ENCODE results near the gene MRPL11.

MRPL11 gene

GRCh38 chr11:66467034-66467659 lies 28.5 kb upstream of the MRPL11 start:
- H3K36me3 ChIP-seq (ENCODE audit: low read length): no peaks in the 10 kb centered on the region
- no peaks in the 10 kb centered on the region for H3K27me3 ChIP-seq (ENCODE audit: low read length)
- H3K9me3 ChIP-seq (ENCODE audit: insufficient read depth, low read length): no peaks in the 10 kb centered on the region
- no peak overlapping the region for H3K27ac ChIP-seq (ENCODE audit: low read depth, low read length)
- peak overlapping the region; percentile 49 for H3K9ac ChIP-seq (ENCODE audit: low read length)
- TF ChIP-seq CTCF (IDR thresholded peaks at IDR 0.05; ENCODE audit: insufficient read depth, low read length, poor library complexity, severe bottlenecking): no peak
- TF ChIP-seq EZH2phosphoT487 (conservative IDR thresholded peaks at IDR 0.05; ENCODE audit: low read length): no peak
- peak overlapping the region; percentile 70 for H3K4me2 ChIP-seq (ENCODE audit: low read depth, low read length, poor library complexity, severe bottlenecking)
- peak overlapping the region; percentile 53 for H3K4me3 ChIP-seq (ENCODE audit: insufficient read depth, low read length, poor library complexity, severe bottlenecking)
- no peaks in the 10 kb centered on the region for H4K20me1 ChIP-seq (ENCODE audit: low read depth, low read length)
- no peaks in the 10 kb centered on the region for H3K9me2 ChIP-seq (replicated peaks; ENCODE audit: insufficient read depth, low read length)
- H3K79me2 ChIP-seq (ENCODE audit: insufficient read depth, low read length): no peaks in the 10 kb centered on the region
- H3F3A ChIP-seq (ENCODE audit: insufficient read depth): peaks cover 10% of the 10 kb centered on the region
- no peak overlapping the region for H2AFZ ChIP-seq (ENCODE audit: low read depth, low read length, severe bottlenecking)

- Histone ChIP-seq H3K4me2 (ENCODE audit: low read depth, low read length, poor library complexity, severe bottlenecking) (peak within 1 kb of the TSS; percentile 70), H3K4me3 (ENCODE audit: insufficient read depth, low read length, poor library complexity, severe bottlenecking) (peak within 1 kb of the TSS; percentile 53), H3K9me2 (replicated peaks; ENCODE audit: insufficient read depth, low read length) (no peaks in the 10 kb centered on the region), H3K27ac (ENCODE audit: low read depth, low read length) (peak within 1 kb of the TSS; percentile 32), H3K9me3 (ENCODE audit: insufficient read depth, low read length) (no peaks in the 10 kb centered on the region), H3K27me3 (ENCODE audit: low read length) (no peaks in the 10 kb centered on the region), H3K9ac (ENCODE audit: low read length) (peak within 1 kb of the TSS; percentile 49), H3F3A (ENCODE audit: insufficient read depth) (peaks cover 10% of the 10 kb centered on the region), H3K36me3 (ENCODE audit: low read length) (no peaks in the 10 kb centered on the region), H3K79me2 (ENCODE audit: insufficient read depth, low read length) (no peaks in the 10 kb centered on the region), H2AFZ (ENCODE audit: low read depth, low read length, severe bottlenecking) (peak within 1 kb of the TSS; percentile 94), H4K20me1 (ENCODE audit: low read depth, low read length) (no peaks in the 10 kb centered on the region)
- TF ChIP-seq CTCF (IDR thresholded peaks at IDR 0.05; ENCODE audit: insufficient read depth, low read length, poor library complexity, severe bottlenecking): no peak
- no peak for TF ChIP-seq EZH2phosphoT487 (conservative IDR thresholded peaks at IDR 0.05; ENCODE audit: low read length)
Measured at GRCh38 chr11:66466225-66467033, 27.8 kb upstream of the MRPL11 start, which contains the start of gene PELI3. Gene PELI3, plus strand, starts transcription at chr11:66466905. Its CDS starts 1,224 bp downstream, at chr11:66468129.

GRCh38 chr11:66465373-66466224 lies 27.0 kb upstream of the MRPL11 start:
- Histone ChIP-seq H3K36me3 (ENCODE audit: low read length) (no peaks in the 10 kb centered on the region), H2AFZ (ENCODE audit: low read depth, low read length, severe bottlenecking) (peak overlapping the region; percentile 94), H3K27me3 (ENCODE audit: low read length) (no peaks in the 10 kb centered on the region), H3K9me2 (replicated peaks; ENCODE audit: insufficient read depth, low read length) (no peaks in the 10 kb centered on the region), H3K4me3 (ENCODE audit: insufficient read depth, low read length, poor library complexity, severe bottlenecking) (peak overlapping the region; percentile 38), H3K9ac (ENCODE audit: low read length) (peak overlapping the region; percentile 49; the same call in 1 of the 2 replicates), H3F3A (ENCODE audit: insufficient read depth) (peaks cover 10% of the 10 kb centered on the region), H3K79me2 (ENCODE audit: insufficient read depth, low read length) (no peaks in the 10 kb centered on the region), H3K4me2 (ENCODE audit: low read depth, low read length, poor library complexity, severe bottlenecking) (peak overlapping the region; percentile 70), H4K20me1 (ENCODE audit: low read depth, low read length) (no peaks in the 10 kb centered on the region), H3K9me3 (ENCODE audit: insufficient read depth, low read length) (no peaks in the 10 kb centered on the region), H3K27ac (ENCODE audit: low read depth, low read length) (peak overlapping the region; percentile 32)
- TF ChIP-seq EZH2phosphoT487 (conservative IDR thresholded peaks at IDR 0.05; ENCODE audit: low read length) (no peak), CTCF (IDR thresholded peaks at IDR 0.05; ENCODE audit: insufficient read depth, low read length, poor library complexity, severe bottlenecking) (no peak)

All from SU-DHL-6 (cell line).